NCI-H2196 treated with DMSO at 0.1 percent for 48 hours (cell line): ENCODE results near the gene CRADD.
"Not testable (repeated sequence)": the region's sequence is repeated elsewhere in the genome, so short reads cannot be mapped to it uniquely, and the experiment has no call there.

ENCODE experiments used
- DNase-seq: peaks from one replicate; lab custom pipeline; 2025; ENCODE audit not compliant: unreplicated experiment; lab: John Stamatoyannopoulos, UW

CRADD gene

GRCh38 chr12:93865751-93866150 lies 188.6 kb downstream of the CRADD start:
- DNase-seq = no peak

GRCh38 chr12:93868771-93869170 lies 191.6 kb downstream of the CRADD start:
- no peak for DNase-seq

- no peak for DNase-seq
These were observed 193.0 kb downstream of the CRADD start for GRCh38 chr12:93870020-93870795.

- DNase-seq = not testable (repeated sequence)
These were observed 194.4 kb downstream of the CRADD start for GRCh38 chr12:93871566-93871965.

- DNase-seq = no peak
These were observed 196.4 kb downstream of the CRADD start for GRCh38 chr12:93873561-93873960.

DNA sequence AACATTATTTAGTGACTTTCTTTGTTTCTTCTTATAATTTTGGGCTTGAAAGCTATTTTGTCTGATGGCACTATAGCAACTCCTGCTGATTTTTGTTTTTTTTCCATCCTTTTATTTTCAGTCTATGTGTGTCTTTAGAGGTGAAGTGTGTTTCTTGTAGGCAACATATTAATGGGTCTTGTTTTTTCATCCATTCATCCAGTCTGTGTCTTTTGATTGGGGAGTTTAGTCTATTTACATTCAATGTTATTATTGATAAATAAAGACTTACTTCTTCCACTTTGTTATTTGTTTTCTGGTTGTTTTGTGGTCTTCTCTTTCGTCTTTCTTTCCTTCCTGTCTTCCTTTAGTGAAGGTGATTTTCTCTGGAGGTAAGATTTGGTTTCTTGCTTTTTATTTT lies 198.0 kb downstream of the CRADD start:
- DNase-seq = no peak

DNA sequence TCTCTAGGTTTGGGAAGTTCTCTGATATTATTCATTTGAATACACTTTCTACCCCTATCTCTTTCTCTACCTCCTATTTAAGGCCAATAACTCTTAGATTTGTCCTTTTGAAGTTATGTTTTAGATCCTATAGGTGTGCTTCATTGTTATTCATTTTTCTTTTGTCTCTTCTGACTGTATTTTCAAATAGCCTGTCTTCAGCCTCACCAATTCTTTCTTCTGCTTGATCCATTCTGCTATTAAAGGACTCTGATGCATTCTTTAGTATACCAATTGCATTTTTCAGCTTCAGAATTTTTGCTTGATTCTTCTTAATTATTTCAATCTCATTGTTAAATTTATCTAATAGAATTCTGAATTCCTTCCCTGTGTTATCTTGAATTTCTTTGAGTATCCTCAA lies 199.2 kb downstream of the CRADD start:
- no peak for DNase-seq

DNA sequence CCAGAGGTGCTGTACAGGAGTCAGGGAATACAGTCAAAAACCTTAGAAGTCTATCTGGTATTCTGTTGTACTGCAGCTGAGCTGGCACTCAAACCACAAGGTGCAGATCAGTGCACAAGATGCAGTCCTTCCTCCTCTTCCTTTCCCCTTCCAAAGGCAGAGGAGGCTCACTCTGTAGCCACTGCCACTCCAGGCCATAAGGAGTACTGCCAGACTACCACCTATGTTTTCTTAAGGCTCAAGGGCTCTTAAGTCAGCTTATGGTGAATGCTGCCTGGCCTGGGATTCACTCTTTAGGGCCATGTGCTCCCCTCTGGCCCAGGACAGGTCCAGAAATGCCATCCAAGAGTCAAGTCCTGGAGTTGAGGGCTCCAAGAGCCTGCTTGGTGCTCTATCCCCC lies 200.3 kb downstream of the CRADD start:
- DNase-seq = no peak

- no peak for DNase-seq
These were observed 202.6 kb downstream of the CRADD start for GRCh38 chr12:93879476-93880421.

DNA sequence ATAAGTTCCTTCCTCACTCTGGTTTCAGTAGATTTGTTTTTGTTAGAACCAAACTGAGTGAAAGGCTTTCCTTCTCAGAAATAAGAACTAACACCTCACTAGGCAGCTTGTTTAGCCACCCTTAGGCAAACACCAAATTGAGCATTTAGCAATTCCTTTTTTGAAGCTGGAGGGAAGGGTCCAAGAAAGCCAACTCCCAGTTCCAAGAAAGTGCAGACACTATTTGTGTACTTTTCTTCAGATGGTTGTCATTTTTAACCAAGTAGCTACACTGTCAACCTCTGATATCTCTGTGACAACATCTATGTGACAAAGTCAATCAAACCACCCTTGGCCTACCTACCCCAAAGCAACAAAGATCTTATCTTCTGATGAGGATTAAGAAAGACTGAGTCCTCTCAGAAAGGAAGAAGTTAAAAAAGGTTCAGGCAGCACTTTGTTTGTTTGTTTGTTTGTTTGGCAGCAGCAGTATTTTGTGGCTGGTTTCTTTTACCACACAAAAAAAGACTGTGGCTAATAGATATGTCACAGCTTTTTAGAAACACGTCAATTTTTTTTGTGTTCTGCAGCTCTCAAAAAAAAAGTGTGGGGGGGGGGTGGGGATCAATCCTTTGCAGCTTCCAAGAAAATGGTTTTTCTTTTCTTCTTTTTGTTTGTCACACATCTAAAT lies 203.8 kb downstream of the CRADD start:
- no peak for DNase-seq

GRCh38 chr12:93882763-93883162 lies 205.6 kb downstream of the CRADD start:
- DNase-seq = no peak

DNA sequence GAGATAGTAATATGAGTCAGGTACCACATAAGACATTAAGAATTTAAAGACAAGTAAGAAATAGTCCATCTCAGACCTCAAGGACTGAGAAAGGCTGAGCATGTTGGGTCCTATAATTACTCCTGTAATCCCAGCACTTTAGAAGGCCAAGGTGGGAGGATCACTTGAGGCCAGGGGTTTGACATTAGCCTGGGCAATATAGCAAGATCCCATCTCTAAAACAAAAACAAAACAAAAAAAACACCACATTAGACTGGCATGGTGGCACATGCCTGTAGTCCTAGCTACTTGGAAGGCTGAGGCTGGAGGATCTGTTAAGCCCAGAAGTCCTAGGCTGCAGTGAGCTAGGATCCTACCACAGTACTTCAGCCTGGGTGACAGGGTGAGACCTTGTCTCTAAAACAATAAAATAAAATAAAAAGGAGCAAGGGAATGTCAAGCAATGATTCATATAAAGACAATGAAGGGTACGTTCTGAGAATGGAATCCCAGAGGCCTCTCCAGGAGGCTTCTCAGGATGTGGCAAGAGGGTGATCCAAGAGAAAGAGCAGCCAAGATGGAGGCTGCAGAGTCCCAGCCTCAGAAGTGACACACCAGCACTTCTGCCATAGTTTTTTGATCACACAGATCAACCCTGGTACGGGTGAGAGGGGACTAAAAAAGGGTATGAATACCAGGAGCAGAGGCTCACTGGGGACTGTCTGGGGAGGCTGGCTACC lies 206.4 kb downstream of the CRADD start:
- DNase-seq = no peak

DNA sequence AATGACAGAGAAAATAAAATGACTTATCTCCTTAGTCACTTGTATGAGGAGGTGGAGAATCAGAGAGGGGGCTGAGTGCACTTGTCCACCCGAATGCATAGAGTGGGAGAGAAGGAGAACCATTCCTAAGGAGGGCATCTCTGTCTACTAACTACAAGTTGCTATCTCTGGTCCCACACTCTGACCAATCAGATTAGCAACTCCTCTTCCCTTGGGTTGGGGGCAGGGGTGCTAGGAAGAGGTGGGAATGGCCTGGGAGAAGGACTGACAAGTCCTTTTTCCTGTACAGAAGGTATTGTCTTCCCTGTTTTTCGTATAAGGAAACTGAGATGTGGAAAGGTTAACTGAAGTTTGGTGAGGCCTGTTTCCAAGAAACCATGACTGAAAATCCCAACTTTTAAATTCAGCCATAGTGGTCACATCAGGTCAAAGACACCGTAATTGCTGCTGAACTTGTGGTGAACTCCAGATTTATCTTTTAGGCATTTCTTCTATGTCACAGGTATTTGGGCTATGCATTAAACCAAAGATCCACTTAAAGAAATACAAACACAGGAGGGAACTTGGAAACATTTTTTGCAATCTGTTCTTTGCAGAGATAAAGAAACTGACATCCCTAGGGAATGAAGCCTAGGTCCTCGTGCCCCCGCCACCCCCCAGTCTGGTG lies 207.8 kb downstream of the CRADD start:
- DNase-seq = no peak

DNA sequence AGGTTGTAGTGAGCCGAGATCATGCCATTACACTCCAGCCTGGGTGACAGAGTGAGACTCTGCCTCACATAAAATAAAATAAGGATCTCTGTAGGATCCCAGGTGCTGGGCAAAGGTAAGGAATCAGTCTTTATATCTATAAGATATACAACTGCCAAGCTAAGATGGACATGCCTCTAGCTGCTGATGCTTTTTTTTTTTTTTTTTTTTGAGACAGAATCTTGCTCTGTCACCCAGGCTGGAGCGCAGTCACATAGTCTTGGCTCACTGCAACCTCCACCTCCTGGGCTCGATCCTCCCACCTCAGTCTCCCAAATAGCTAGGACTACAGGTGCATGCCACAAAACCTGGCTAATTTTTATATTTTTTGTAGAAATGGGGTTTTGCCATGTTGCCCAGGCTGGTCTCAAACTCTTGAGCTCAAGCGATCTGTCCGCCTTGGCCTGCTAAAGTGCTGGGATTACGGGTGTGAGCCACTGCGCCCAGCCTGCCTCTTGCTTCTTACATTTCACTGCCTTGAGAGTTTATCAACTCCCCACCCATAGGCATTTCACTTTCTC lies 208.9 kb downstream of the CRADD start:
- DNase-seq = not testable (repeated sequence)

DNA sequence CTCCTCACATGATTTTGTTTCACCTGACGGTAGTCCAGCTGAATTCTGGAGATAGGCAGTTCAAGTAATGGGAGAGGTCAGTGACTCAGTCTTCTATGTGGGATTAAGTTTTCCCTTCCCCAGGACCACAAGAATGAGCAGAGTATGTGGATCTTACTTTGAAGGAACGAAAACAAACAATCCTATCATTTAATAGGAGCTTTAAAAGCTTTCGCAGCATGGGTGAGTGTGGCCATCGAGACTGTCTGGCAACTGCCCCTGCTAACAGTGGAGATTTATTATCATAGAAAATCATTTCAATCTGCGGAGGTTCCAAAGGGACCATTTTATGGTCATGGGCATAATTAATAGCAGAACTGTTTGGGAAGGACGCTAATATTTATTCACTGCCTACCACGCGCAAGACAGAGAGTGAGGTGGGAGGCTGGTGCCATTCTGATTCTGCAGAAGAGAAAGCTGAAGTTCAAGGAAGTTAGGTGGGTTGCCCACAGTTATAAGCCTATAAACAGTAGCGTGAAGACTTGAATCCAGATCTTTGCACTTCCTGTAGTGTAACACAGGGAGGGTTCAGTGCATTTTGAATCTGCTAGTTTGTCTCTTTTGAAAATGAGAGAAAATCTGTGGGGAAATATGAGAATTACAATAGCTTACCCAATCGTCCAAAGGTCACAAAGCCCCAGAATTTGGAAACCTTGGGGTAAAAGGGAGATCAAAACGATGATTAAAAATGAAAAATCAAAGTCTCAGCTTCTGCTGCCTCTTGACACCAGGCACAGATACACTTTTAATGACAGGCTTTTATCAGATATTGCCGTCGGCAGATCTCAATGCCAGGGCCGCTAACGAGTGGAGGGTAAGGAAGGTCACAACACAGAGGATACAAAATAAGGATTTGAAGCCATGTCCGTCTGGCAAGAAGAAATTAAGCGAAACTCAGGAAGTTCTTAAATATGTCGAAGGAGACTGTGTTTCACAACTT lies 209.6 kb downstream of the CRADD start:
- DNase-seq = no peak

GRCh38 chr12:93888964-93889363 lies 211.8 kb downstream of the CRADD start:
- DNase-seq = no peak

DNA sequence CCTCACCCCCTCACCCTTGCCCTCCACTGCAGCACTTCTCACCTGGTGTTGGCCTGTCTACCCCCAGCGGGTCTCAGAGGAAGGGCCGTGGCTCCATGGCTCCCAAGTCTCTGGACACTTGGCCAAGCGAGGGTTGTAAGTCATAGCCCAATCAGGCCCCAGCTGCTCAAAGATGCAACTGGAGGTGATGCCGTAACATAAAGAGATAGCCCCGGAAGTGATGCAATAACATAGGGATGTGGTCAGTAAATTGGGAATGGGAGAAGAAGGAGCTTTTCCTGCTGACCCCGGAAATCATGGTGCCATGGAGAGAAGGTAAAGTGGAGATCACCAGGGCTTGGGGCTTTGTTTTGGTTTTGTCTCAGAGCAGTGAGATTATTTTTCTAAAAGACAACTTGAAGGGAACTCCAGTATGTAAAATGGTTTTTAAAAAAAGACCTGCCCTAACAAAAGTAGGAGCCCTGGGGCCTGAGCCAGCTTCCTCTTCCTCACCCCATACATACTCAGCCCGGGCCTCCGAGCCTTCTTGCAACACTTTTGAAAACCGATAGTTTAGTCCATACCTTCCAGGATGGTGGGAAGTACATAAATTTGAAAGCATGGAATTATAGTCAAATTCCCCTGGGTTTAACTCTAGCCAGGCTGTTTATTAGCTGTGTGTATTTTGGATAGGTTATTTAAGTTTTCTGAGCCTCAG lies 212.5 kb downstream of the CRADD start:
- no peak for DNase-seq
